GM12872 (cell line): ENCODE measurements around the gene PPP1R14B.

Experiments
- CTCF ChIP-seq: IDR thresholded peaks from 3 replicates; pipeline ENCODE4 v1.5.1; 2011; ENCODE audit warnings: low read depth, mild to moderate bottlenecking, low read length, moderate library complexity; ENCODE audit not compliant: insufficient read depth

The PPP1R14B gene

GRCh38 chr11:64244966-64245365 is 1.8 kb downstream of the PPP1R14B start:
- TF ChIP-seq CTCF, result no peak

- no peak for TF ChIP-seq CTCF
These were observed 2.6 kb downstream of the PPP1R14B start for GRCh38 chr11:64244107-64244506.

- TF ChIP-seq CTCF, result no peak
These were observed 3.4 kb downstream of the PPP1R14B start for GRCh38 chr11:64243236-64243854.

- TF ChIP-seq CTCF, result no peak
These were observed 5.0 kb downstream of the PPP1R14B start for GRCh38 chr11:64241491-64242374.

- no peak for TF ChIP-seq CTCF
These were observed 5.6 kb downstream of the PPP1R14B start for GRCh38 chr11:64241241-64241490.

GRCh38 chr11:64240435-64241240 is 6.1 kb downstream of the PPP1R14B start, which contains the start of gene FKBP2:
Gene FKBP2, plus strand, starts transcription at chr11:64241095. Its CDS starts 1,293 bp downstream, at chr11:64242388.
- no peak for TF ChIP-seq CTCF
